Duodenal mucosa (tissue), 2 donors: ENCODE data around the gene DPYSL4.

Source experiments
- H3K27ac ChIP-seq: one replicate; pipeline ENCODE4 v1.7.0; 2013; ENCODE audit warnings: low read depth, low read length
- H3K27me3 ChIP-seq, 2 donors: one replicate each; pipeline ENCODE4 v1.7.0; 2013; ENCODE audit warnings: low read length in 2 of 2, control low read depth in 1 of 2; ENCODE audit not compliant: insufficient read depth in 2 of 2, control insufficient read depth in 1 of 2
- H3K36me3 ChIP-seq, 2 donors: one replicate each; pipeline ENCODE4 v1.7.0; 2013; ENCODE audit warnings: low read length in 2 of 2, control low read depth in 1 of 2; ENCODE audit not compliant: insufficient read depth in 2 of 2, control insufficient read depth in 1 of 2
- H3K4me1 ChIP-seq, 2 donors: one replicate each; pipeline ENCODE4 v1.7.0; 2013; ENCODE audit warnings: low read length in 2 of 2, control low read depth in 1 of 2; ENCODE audit not compliant: insufficient read depth in 2 of 2, control insufficient read depth in 1 of 2
- H3K4me3 ChIP-seq, 2 donors: one replicate each; pipeline ENCODE4 v1.7.0; 2013; ENCODE audit warnings: low read length in 2 of 2, low read depth in 1 of 2
- H3K9ac ChIP-seq, 2 donors: one replicate each; pipeline ENCODE4 v1.7.0; 2013; ENCODE audit warnings: low read length in 2 of 2, low read depth in 1 of 2
- H3K9me3 ChIP-seq, 2 donors: one replicate each; pipeline ENCODE4 v1.7.0; 2013; ENCODE audit warnings: low read length in 2 of 2, control low read depth in 1 of 2; ENCODE audit not compliant: control insufficient read depth in 1 of 2

The DPYSL4 gene

GRCh38 chr10:132250481-132251475, 64.0 kb downstream of the DPYSL4 start:
- Histone ChIP-seq H3K4me1 (peaks cover 4 to 7% of the 10 kb centered on the region in 2 donors), H3K27me3 (no peaks in the 10 kb centered on the region), H3K4me3 (no peak overlapping the region), H3K27ac (no peak overlapping the region), H3K9ac (no peak overlapping the region), H3K9me3 (no peaks in the 10 kb centered on the region), H3K36me3 (no peaks in the 10 kb centered on the region)

- peaks cover 4 to 7% of the 10 kb centered on the region in 2 donors for H3K4me1 ChIP-seq
- no peaks in the 10 kb centered on the region for H3K9me3 ChIP-seq
- no peak overlapping the region for H3K27ac ChIP-seq
- no peaks in the 10 kb centered on the region for H3K27me3 ChIP-seq
- H3K9ac ChIP-seq = no peak overlapping the region
- no peaks in the 10 kb centered on the region for H3K36me3 ChIP-seq
- H3K4me3 ChIP-seq = no peak overlapping the region
These were observed 65.2 kb downstream of the DPYSL4 start for GRCh38 chr10:132251928-132252327.

GRCh38 chr10:132252412-132252811, 65.7 kb downstream of the DPYSL4 start:
- H3K27ac ChIP-seq = no peak overlapping the region
- no peaks in the 10 kb centered on the region for H3K27me3 ChIP-seq
- H3K9me3 ChIP-seq = no peaks in the 10 kb centered on the region
- no peaks in the 10 kb centered on the region for H3K36me3 ChIP-seq
- H3K4me3 ChIP-seq = no peak overlapping the region
- no peak overlapping the region for H3K9ac ChIP-seq
- peaks cover 4 to 7% of the 10 kb centered on the region in 2 donors for H3K4me1 ChIP-seq

- Histone ChIP-seq H3K27ac (no peak overlapping the region), H3K4me1 (peaks cover 4 to 5% of the 10 kb centered on the region in 2 donors), H3K4me3 (no peak overlapping the region), H3K9ac (no peak overlapping the region), H3K36me3 (no peaks in the 10 kb centered on the region), H3K9me3 (no peaks in the 10 kb centered on the region), H3K27me3 (no peaks in the 10 kb centered on the region)
These were observed 66.4 kb downstream of the DPYSL4 start for GRCh38 chr10:132253092-132253687.

GRCh38 chr10:132254841-132255240, 68.1 kb downstream of the DPYSL4 start:
- no peaks in the 10 kb centered on the region for H3K27me3 ChIP-seq
- no peaks in the 10 kb centered on the region for H3K4me1 ChIP-seq
- H3K9ac ChIP-seq = no peak overlapping the region
- no peak overlapping the region for H3K27ac ChIP-seq
- H3K36me3 ChIP-seq = no peaks in the 10 kb centered on the region
- H3K9me3 ChIP-seq = no peaks in the 10 kb centered on the region
- no peak overlapping the region for H3K4me3 ChIP-seq
